Ovary (tissue), 3 donors: ENCODE results near the gene AVP.

ENCODE experiments used
- CTCF ChIP-seq, 3 donors: fragments of 450-650 bp in 2 of 3; fragments of 200-600 bp in 1 of 3; IDR thresholded peaks; one replicate each; pipeline versions ENCODE4 v1.5.1 to v1.8.0; 2016 to 2022; ENCODE audit warnings: antibody characterized with exemption in 3 of 3, mild to moderate bottlenecking in 1 of 3
- EP300 ChIP-seq: sonication (generic); formaldehyde crosslinking; IDR thresholded peaks from one replicate; pipeline ENCODE4 v1.6.1; 2017; ENCODE audit warnings: antibody characterized with exemption
- POLR2A ChIP-seq: fragments of 450-650 bp; IDR thresholded peaks from one replicate; pipeline ENCODE4 v1.6.1; 2017; ENCODE audit warnings: antibody characterized with exemption, mild to moderate bottlenecking, moderate library complexity
- donor health status: DM: no; HTN: no; CAD: no.

DNA sequence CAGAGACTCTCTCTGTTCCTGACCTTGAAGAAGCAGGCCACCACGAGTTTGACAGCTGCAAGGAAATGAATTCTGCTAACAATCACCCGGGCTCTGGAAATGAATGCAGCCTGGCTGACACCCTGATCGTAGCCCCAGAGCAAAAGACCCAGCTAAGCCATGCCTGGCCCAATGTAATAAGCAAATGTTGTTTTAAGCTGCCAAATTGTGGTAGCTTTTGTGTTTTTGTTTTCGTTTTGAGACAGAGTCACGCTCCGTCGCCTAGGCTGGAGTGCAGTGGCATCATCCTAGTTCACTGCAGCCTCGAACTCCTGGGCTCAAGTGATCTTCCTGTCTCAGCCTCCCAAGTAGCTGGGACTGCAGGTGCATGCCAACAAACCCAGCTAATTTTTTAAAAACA is 16.4 kb downstream of the AVP start:
- TF ChIP-seq CTCF (IDR thresholded peaks at IDR 0.05) = no peak
- no peak for TF ChIP-seq POLR2A
- TF ChIP-seq EP300 = no peak
